GM19455 (cell line): Measurements from ENCODE around the gene SCRG1.

Experiments
- ATAC-seq: cut with Tn5 transposase; IDR thresholded peaks from one replicate; pipeline ENCODE4 v1.9.1; 2021; ENCODE audit not compliant: unreplicated experiment

Gene SCRG1

DNA sequence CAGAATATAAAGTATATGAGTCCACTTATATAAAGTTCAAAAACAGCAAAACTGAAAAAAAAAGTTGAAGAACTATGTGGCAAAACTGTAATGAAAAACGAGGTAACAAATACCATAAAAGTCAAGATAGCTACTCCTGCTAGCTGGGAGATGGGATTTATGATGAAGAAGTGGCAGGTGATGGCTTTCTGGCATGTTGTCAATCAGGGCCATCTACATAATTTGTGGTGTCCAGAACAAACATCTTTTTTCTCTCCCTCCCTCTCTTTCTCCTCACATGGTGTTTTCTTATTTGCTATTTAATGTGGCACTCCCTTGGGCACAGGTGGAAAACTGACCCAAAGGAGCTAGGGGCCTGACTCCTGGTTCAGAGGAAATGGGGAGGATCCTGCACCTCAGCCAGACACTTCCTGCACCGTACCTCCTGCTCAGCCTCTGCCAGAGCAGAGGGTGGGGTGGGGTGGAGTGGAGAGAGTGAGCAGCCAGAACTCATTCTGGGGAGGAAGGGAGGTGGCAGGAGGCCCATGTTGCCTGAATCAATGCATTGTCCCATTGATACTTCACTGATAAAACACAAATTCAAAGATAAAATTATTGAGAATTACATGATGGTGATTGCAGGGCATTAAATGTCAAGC, 33.4 kb downstream of the SCRG1 start:
- no peak for ATAC-seq

DNA sequence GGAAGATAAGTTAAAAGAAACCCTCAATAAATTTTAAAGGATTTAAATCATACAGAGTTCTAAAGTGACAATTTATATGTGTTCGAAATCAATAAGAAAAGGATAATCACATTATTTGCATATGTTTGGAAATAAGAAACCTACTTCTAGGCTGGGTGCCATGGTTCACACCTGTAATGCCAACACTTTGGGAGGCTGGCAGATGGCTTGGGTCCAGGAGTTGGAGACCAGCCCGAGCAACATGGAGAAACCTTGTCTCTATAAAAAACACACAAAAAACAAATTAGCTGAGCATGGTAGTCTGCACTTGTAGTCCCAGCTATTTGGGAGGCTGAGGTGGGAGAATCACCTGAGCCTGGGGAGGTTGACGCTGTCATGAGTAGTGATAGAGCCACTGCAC, 36.2 kb downstream of the SCRG1 start:
- ATAC-seq = no peak

- no peak for ATAC-seq
Measured at GRCh38 chr4:173360587-173361221, 38.2 kb downstream of the SCRG1 start.

DNA sequence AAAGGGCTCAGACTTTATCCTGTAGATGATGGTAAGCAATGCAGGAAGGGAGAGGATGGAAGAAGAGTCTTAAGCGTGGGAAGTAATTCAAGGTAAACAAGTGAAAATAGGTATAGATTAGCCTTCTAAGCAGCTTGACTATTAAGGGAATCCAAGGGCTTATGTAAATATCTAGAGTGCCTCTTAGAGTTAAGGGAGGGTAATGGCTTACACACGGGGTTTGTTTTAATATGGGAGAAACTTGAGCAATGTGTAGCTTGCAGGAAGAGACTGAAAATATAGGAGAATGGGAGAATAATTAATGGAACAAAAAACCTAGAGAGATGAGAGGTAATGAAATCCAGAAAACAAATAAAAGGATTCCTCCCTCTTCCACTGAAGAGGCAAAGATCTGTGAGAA, 41.0 kb downstream of the SCRG1 start:
- ATAC-seq = no peak

GRCh38 chr4:173347467-173347866, 51.4 kb downstream of the SCRG1 start:
- ATAC-seq = no peak

GRCh38 chr4:173346074-173346473, 52.8 kb downstream of the SCRG1 start:
- no peak for ATAC-seq

- ATAC-seq = no peak
Measured at GRCh38 chr4:173345648-173346047, 53.3 kb downstream of the SCRG1 start.

DNA sequence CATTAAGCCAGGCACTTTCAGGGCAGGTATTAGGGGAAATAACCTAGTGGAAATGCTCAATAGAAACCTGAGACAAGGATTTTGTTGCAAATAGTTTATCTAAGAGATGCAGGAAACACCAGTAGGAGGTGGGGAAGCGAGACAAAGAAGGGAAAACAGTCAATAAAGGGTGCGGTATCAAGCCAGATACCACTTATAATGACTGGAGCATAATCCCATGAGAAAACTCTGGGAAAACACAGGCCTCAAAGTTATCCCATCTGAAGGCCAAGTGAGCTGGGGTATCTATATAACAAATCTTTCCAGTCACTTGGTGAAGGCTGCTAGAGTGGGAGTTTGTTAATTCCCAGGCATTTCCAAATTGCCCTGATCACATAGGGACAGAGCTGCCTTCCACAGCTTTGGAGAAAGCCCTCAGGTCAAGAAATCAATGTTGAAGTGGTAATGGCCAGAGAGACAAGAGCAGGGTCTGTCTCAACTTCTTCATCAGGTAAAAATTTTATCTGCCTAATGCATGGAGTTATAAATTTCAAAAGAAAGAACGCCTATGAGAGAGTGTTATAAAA, 55.0 kb downstream of the SCRG1 start:
- ATAC-seq = no peak

GRCh38 chr4:173337463-173337862, 61.5 kb downstream of the SCRG1 start:
- no peak for ATAC-seq

DNA sequence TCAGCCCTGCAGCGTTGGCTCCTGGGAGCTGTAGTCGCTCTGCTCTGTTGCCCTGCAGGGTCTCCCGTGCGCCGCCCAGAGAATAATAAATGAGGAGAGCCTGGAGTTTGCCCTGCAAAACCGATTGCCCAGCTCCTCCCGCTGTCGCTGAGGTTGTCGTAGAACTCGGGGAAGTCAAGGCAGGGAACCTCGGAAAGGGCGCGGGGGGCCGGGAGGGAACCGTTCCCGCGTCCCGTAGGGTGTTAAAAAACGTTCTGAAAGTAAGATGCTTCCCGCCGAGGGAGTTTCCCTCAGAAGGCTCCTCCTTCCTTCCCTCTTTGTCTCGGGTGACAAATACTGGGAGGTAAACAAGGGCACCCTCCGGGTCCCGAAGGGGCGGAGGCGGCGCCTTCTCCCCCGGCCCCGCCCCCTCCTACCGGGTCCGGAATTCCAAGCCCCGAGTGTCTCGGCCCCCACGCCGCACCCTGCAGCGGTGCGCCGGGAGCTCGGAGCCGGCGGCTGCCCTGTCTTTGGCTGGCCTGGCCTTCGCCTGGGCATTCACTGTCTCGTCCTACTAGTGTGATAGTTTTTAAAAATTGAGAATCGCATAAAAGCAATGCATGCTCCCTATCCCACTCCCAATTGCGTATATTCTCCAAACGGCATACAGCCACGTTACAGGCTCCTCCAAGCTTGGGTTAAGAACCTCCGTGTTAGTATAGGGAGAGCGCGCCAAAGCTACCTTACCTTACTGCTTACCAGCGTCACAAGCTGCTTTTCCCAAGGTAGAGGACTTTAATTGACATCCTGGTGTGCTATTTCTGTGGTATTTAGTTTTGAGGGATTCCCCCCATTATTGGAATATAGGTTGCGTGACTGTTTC, 63.8 kb downstream of the SCRG1 start:
- peak; percentile 33 for ATAC-seq
